Activated CD4-positive, alpha-beta T cell treated with anti-CD3 and anti-CD28 coated beads for 48 hours (primary cell): Measurements from ENCODE around the gene REPIN1.

ENCODE experiments used
- DNase-seq: peaks from one replicate; pipeline ENCODE4 v3.0.0-alpha.2; 2020

The REPIN1 gene

GRCh38 chr7:150398108-150398964, 29.7 kb downstream of the REPIN1 start:
- no peak for DNase-seq

GRCh38 chr7:150398965-150399320, 30.3 kb downstream of the REPIN1 start:
- DNase-seq, result no peak

GRCh38 chr7:150399421-150400007, 30.9 kb downstream of the REPIN1 start:
- no peak for DNase-seq

- no peak for DNase-seq
These were observed 31.6 kb downstream of the REPIN1 start for GRCh38 chr7:150400008-150400787.

GRCh38 chr7:150400788-150401423, 32.3 kb downstream of the REPIN1 start:
- DNase-seq, result no peak

DNA sequence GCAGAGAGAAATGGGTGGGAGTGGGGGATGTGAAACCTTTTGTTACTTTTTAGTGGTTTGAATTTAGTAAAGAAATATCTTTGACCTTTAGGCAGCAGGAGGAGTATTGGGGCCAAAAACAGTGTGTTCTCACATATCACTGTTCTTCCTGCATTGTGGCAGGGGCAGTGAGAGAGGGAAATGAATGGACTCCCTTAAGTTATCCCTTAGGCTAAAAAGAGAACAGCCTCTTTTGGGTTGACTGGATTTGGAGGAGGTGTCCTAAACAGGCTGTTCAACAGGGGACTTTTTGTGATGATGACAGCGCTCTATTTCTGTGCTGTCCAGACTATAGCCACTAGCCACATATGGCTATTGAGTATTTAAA, 32.8 kb downstream of the REPIN1 start:
- no peak for DNase-seq

- DNase-seq, result no peak
These were observed 33.4 kb downstream of the REPIN1 start for GRCh38 chr7:150401861-150402631.

DNA sequence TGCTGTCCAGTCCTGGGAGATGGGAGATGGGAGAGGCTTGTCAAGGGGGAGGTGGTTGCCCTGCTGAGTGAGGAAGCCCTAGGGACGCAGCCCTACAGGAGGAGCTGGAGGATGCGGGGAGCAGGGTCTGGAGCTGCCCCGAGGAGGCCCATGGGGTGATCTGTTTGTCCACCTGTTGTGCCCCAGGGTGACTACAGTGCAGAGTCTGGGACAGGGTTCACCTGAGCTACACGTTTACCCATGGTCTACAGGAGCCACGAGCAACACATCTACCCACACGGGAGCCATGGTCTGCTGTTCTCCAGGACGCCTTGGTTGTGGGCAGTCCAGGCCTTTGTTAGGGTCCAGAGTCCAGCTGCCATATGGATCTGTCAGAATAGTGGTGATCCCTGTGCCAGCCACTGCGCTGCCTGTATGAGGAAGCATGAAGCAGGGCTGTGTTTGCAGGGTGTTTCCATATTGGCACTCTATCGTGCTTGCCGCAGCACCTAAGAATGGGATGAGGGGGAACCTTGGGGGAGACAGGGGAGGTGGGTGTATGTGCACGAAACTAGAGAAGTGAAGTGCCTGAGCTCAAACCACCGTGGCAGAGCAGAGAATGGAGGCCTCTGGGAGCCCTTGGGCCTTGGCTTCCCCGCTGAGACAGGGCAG, 34.2 kb downstream of the REPIN1 start:
- no peak for DNase-seq

GRCh38 chr7:150403376-150404171, 35.0 kb downstream of the REPIN1 start:
- no peak for DNase-seq

GRCh38 chr7:150404172-150404804, 35.7 kb downstream of the REPIN1 start:
- DNase-seq, result no peak

DNA sequence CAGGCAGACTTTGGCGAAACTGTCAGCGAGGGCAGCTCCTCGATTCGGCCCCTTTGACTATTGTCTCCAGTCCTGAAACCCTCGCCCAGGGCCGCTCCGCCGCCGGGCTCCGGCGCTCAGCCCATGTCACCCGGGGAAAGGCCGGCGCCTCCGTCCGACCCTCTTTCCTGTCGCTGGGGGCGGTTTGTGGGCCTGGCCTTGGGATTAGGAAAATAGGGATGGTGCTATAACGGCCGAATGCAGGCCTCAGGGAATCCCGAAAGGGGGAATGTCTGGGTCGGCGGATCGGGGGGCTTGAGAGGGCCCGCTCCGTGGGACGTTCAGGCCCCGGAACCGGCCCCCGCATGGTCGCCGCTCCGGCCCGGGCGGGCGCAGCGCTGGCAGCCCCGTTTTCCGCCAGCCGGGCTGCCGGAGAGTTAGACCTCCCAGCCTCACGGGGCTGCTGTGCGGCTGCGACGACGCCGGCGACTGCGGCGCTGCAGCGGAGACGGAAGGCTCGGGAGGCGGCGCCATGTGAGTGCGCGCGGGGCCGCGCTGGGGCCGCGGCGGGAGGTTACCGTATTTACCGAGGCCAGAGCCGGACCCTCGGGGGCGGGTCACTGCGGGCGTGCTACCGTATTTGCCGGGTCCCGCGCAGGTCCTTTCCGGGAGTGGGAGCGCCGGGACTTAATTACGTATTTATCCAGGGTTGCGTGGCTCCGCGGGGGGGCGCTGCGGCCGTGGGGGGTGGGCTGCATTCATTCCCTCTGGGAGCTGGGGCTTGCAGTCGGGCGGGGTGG, 36.4 kb downstream of the REPIN1 start:
- peak; percentile 84 for DNase-seq

- peak; percentile 59 for DNase-seq
These were observed 37.1 kb downstream of the REPIN1 start for GRCh38 chr7:150405584-150406311.

DNA sequence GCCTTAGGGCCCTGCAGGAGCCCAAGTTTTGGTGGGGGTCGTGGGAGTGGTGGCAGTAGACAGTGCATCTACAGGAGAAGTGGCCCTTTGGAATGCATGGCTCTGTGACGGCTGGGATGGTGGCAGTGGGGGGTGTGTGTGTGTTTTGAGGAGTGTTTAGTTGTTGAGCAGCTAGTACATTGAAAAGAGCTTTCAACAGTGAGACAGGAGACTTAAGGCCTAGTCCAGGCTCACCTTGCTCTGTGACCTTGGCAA, 37.6 kb downstream of the REPIN1 start:
- no peak for DNase-seq

GRCh38 chr7:150406567-150407421, 38.2 kb downstream of the REPIN1 start:
- peak; percentile 58 for DNase-seq

DNA sequence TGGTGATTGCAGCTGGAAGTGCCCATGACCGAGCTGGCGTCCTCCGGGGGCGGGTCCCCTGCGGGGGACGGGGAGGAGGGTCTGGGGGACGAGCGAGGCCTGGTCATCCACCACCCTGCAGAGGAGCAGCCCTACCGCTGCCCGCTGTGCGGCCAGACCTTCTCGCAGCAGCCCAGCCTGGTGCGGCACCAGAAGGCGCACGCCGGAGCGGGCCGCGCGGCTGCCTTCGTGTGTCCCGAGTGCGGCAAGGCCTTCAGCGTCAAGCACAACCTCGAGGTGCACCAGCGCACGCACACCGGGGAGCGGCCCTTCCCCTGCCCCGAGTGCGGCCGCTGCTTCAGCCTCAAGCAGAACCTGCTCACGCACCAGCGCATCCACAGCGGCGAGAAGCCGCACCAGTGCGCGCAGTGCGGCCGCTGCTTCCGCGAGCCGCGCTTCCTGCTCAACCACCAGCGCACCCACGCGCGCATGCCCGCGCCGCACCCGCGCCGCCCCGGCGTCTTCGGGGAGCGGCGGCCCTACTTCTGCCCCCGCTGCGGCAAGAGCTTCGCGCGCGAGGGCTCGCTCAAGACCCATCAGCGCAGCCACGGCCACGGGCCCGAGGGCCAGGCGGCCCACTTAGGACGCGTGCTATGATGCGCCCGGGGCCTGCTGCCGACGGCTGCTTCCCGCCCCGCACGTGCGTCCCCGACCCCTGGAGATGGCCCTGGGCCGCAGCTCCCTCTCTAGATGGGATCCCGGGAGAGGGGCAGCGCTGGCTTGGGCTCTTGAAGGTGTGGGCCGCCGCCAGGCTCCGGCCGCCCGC, 39.2 kb downstream of the REPIN1 start:
- DNase-seq, result no peak

GRCh38 chr7:150408393-150409299, 40.0 kb downstream of the REPIN1 start:
- DNase-seq, result no peak
